GM18873 (cell line): Measurements from ENCODE around the gene EML3.
"Not testable (repeated sequence)": the region's sequence is repeated elsewhere in the genome, so short reads cannot be mapped to it uniquely, and the experiment has no call there.

Source experiments
- ATAC-seq: cut with Tn5 transposase; IDR thresholded peaks from one replicate; pipeline ENCODE4 v1.9.1; 2021; ENCODE audit warnings: mild to moderate bottlenecking, moderate library complexity, moderate number of reproducible peaks; ENCODE audit not compliant: unreplicated experiment, low FRiP score

The EML3 gene

GRCh38 chr11:62599901-62600300, 12.7 kb downstream of the EML3 start:
- no peak for ATAC-seq

- ATAC-seq: peak; percentile 43
Measured at GRCh38 chr11:62599069-62599696, 13.4 kb downstream of the EML3 start.

- ATAC-seq: no peak
Measured at GRCh38 chr11:62595124-62595523, 17.5 kb downstream of the EML3 start.

- no peak for ATAC-seq
Measured at GRCh38 chr11:62593434-62594044, 19.0 kb downstream of the EML3 start.

GRCh38 chr11:62592989-62593421, 19.6 kb downstream of the EML3 start:
- no peak for ATAC-seq

- peak; percentile 4 for ATAC-seq
Measured at GRCh38 chr11:62592146-62592815, 20.3 kb downstream of the EML3 start.

- ATAC-seq: peak; percentile 78
Measured at GRCh38 chr11:62591448-62592145, 21.0 kb downstream of the EML3 start, which contains the start of gene TUT1. Gene TUT1, minus strand, starts transcription at chr11:62591523. Its CDS starts 38 bp downstream, at chr11:62591485.

- ATAC-seq: no peak
Measured at GRCh38 chr11:62588966-62589637, 23.5 kb downstream of the EML3 start.

GRCh38 chr11:62585356-62585755, 27.2 kb downstream of the EML3 start:
- not testable (repeated sequence) for ATAC-seq

GRCh38 chr11:62581735-62582134, 30.8 kb downstream of the EML3 start:
- not testable (repeated sequence) for ATAC-seq

GRCh38 chr11:62580959-62581715, 31.4 kb downstream of the EML3 start:
- ATAC-seq: no peak

GRCh38 chr11:62579252-62579651, 33.3 kb downstream of the EML3 start:
- no peak for ATAC-seq

GRCh38 chr11:62578541-62578940, 34.0 kb downstream of the EML3 start:
- no peak for ATAC-seq

GRCh38 chr11:62577046-62577714, 35.4 kb downstream of the EML3 start:
- ATAC-seq: no peak

- no peak for ATAC-seq
Measured at GRCh38 chr11:62575837-62576236, 36.7 kb downstream of the EML3 start.

GRCh38 chr11:62575156-62575555, 37.4 kb downstream of the EML3 start:
- no peak for ATAC-seq

GRCh38 chr11:62574363-62575071, 38.1 kb downstream of the EML3 start:
- peak; percentile 11 for ATAC-seq

GRCh38 chr11:62573592-62574362, 38.8 kb downstream of the EML3 start, which contains the start of gene EEF1G:
Gene EEF1G, minus strand, starts transcription at chr11:62573891. Its CDS starts 49 bp downstream, at chr11:62573842.
- peak; percentile 90 for ATAC-seq
